Measurements from ENCODE around the gene PAK1.

PAK1 gene

DNA sequence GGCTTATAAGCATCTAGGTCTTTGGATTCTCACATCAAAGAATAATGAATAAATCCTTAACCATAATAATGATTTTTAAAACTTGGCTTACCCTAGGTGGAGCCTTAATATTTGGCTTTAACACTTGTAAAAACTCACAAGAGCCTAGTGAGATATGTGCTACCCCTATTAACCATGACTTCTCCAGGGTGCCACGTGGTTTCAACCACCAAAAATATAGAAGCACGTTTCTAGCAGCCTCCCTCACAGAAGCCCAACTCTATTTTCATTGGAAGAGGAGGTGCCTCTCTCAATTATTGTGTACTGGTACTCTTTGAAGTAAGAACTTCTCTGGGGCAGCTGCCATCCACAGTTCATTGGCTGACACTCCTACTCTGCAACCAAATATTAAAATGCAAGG, 125.9 kb downstream of the PAK1 start:
- Histone ChIP-seq H3K36me3 (ENCODE audit: insufficient read depth, low read length) (peaks cover 11% of the 10 kb centered on the region; the same call in 1 of the 2 replicates), H3K27me3 (ENCODE audit: insufficient read depth, low read length) (no peaks in the 10 kb centered on the region), H3K79me2 (ENCODE audit: control insufficient read depth, insufficient read depth, low read length, unreplicated experiment) (no peaks in the 10 kb centered on the region), H3K27ac (ENCODE audit: low read depth, low read length) (no peak overlapping the region), H2AFZ (ENCODE audit: low read length, unreplicated experiment) (no peak overlapping the region), H3K4me1 (ENCODE audit: control insufficient read depth, insufficient read depth, low read length, unreplicated experiment) (no peaks in the 10 kb centered on the region), H3K4me3 (ENCODE audit: low read depth, low read length) (no peak overlapping the region)

DNA sequence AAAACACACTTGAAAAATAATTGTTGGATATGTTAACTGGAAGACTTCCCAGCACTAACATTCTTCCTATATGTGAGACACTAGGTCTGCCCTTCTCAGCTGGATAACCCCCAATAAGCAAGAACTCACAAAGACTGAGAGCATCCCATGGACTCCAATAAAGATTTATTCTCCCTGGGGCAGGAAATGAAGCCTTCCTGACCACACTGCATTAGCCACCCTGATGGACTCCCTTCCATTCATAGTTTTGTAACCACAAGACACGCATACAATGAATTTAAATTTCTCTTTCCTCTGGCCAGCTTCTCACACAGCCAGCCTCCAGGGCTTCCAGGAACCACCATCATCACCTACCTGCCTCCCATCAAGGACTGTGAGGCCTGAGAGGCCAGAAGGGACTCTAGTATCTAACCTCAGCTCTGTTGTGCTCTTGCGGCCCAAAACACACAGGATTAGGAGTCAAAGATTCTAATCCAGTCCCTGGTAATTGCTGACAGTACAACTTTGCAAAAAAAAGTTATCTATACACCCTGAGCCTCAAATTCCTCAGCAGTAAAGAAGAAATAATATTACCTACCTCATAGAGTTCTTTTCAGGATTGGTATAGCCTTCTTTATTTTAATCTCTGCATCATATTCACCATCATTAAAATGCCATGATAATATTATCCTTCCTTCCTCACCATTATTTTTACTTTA, 126.8 kb downstream of the PAK1 start:
- Histone ChIP-seq H3K27ac (ENCODE audit: low read depth, low read length) (no peak overlapping the region), H3K36me3 (ENCODE audit: insufficient read depth, low read length) (peaks cover 19% of the 10 kb centered on the region; the same call in 1 of the 2 replicates), H3K27me3 (ENCODE audit: insufficient read depth, low read length) (no peaks in the 10 kb centered on the region), H3K4me1 (ENCODE audit: control insufficient read depth, insufficient read depth, low read length, unreplicated experiment) (no peaks in the 10 kb centered on the region), H3K79me2 (ENCODE audit: control insufficient read depth, insufficient read depth, low read length, unreplicated experiment) (no peaks in the 10 kb centered on the region), H2AFZ (ENCODE audit: low read length, unreplicated experiment) (no peak overlapping the region), H3K4me3 (ENCODE audit: low read depth, low read length) (no peak overlapping the region)

- Histone ChIP-seq H3K27ac (ENCODE audit: low read depth, low read length) (no peak overlapping the region), H3K36me3 (ENCODE audit: insufficient read depth, low read length) (peaks cover 20% of the 10 kb centered on the region), H2AFZ (ENCODE audit: low read length, unreplicated experiment) (no peak overlapping the region), H3K27me3 (ENCODE audit: insufficient read depth, low read length) (no peaks in the 10 kb centered on the region), H3K4me3 (ENCODE audit: low read depth, low read length) (no peak overlapping the region), H3K79me2 (ENCODE audit: control insufficient read depth, insufficient read depth, low read length, unreplicated experiment) (no peaks in the 10 kb centered on the region), H3K4me1 (ENCODE audit: control insufficient read depth, insufficient read depth, low read length, unreplicated experiment) (no peaks in the 10 kb centered on the region)
Measured at GRCh38 chr11:77345621-77346020, 128.3 kb downstream of the PAK1 start.

GRCh38 chr11:77340501-77340900, 133.4 kb downstream of the PAK1 start:
- Histone ChIP-seq H3K36me3 (ENCODE audit: insufficient read depth, low read length) (peaks cover 25% of the 10 kb centered on the region), H3K4me1 (ENCODE audit: control insufficient read depth, insufficient read depth, low read length, unreplicated experiment) (no peaks in the 10 kb centered on the region), H3K27ac (ENCODE audit: low read depth, low read length) (no peak overlapping the region), H3K27me3 (ENCODE audit: insufficient read depth, low read length) (no peaks in the 10 kb centered on the region), H3K79me2 (ENCODE audit: control insufficient read depth, insufficient read depth, low read length, unreplicated experiment) (no peaks in the 10 kb centered on the region), H2AFZ (ENCODE audit: low read length, unreplicated experiment) (no peak overlapping the region), H3K4me3 (ENCODE audit: low read depth, low read length) (no peak overlapping the region)

- Histone ChIP-seq H3K79me2 (ENCODE audit: control insufficient read depth, insufficient read depth, low read length, unreplicated experiment) (no peaks in the 10 kb centered on the region), H3K27me3 (ENCODE audit: insufficient read depth, low read length) (no peaks in the 10 kb centered on the region), H3K4me3 (ENCODE audit: low read depth, low read length) (no peak overlapping the region), H3K4me1 (ENCODE audit: control insufficient read depth, insufficient read depth, low read length, unreplicated experiment) (no peaks in the 10 kb centered on the region), H3K27ac (ENCODE audit: low read depth, low read length) (no peak overlapping the region), H3K36me3 (ENCODE audit: insufficient read depth, low read length) (peaks cover 15% of the 10 kb centered on the region), H2AFZ (ENCODE audit: low read length, unreplicated experiment) (no peak overlapping the region)
Measured at GRCh38 chr11:77332259-77332658, 141.6 kb downstream of the PAK1 start.

DNA sequence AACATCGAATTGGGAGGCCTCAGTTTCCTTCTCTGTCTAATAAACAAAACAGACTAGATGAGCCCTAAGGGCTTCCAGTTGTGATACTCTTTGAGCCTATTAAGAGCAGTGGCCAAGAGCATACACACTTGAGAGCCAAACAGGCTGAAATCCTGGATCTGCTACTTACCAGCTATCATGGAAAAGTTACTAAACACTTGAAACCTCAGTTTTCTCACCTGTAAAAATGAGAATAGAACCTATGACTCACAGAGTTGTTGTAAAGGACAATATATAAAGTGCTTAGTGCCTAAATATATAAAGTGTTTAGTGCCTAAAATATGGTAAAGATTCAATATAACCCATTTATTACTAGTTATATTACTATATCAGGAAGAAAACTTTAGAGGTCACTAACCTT, 148.7 kb downstream of the PAK1 start:
- no peaks in the 10 kb centered on the region for H3K79me2 ChIP-seq (ENCODE audit: control insufficient read depth, insufficient read depth, low read length, unreplicated experiment)
- no peaks in the 10 kb centered on the region for H3K27me3 ChIP-seq (ENCODE audit: insufficient read depth, low read length)
- no peak overlapping the region for H3K27ac ChIP-seq (ENCODE audit: low read depth, low read length)
- H3K4me3 ChIP-seq (ENCODE audit: low read depth, low read length), result no peak overlapping the region
- no peaks in the 10 kb centered on the region for H3K36me3 ChIP-seq (ENCODE audit: insufficient read depth, low read length)
- H3K4me1 ChIP-seq (ENCODE audit: control insufficient read depth, insufficient read depth, low read length, unreplicated experiment), result peaks cover 6% of the 10 kb centered on the region
- H2AFZ ChIP-seq (ENCODE audit: low read length, unreplicated experiment), result no peak overlapping the region

DNA sequence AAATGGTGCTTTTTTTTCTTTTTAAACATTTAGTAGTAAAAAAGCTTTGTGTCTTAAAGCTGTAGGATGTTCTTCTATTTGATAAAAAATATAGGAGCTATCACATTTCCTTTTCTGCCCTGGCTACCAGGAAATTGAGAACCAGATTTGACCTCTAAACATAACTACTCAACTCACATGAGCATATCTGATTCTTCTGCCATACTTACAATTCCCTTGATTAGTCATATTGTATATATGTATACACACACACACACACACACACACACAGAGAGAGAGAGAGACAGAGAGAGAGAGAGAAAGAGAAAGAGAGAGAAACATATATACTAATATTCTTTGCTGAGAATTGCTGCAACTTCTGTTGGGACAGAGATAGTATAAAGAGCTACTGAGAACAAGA, 149.4 kb downstream of the PAK1 start:
- H2AFZ ChIP-seq (ENCODE audit: low read length, unreplicated experiment), result no peak overlapping the region
- H3K4me3 ChIP-seq (ENCODE audit: low read depth, low read length), result no peak overlapping the region
- H3K27me3 ChIP-seq (ENCODE audit: insufficient read depth, low read length), result no peaks in the 10 kb centered on the region
- H3K36me3 ChIP-seq (ENCODE audit: insufficient read depth, low read length), result no peaks in the 10 kb centered on the region
- no peak overlapping the region for H3K27ac ChIP-seq (ENCODE audit: low read depth, low read length)
- H3K4me1 ChIP-seq (ENCODE audit: control insufficient read depth, insufficient read depth, low read length, unreplicated experiment), result peaks cover 6% of the 10 kb centered on the region
- H3K79me2 ChIP-seq (ENCODE audit: control insufficient read depth, insufficient read depth, low read length, unreplicated experiment), result no peaks in the 10 kb centered on the region

DNA sequence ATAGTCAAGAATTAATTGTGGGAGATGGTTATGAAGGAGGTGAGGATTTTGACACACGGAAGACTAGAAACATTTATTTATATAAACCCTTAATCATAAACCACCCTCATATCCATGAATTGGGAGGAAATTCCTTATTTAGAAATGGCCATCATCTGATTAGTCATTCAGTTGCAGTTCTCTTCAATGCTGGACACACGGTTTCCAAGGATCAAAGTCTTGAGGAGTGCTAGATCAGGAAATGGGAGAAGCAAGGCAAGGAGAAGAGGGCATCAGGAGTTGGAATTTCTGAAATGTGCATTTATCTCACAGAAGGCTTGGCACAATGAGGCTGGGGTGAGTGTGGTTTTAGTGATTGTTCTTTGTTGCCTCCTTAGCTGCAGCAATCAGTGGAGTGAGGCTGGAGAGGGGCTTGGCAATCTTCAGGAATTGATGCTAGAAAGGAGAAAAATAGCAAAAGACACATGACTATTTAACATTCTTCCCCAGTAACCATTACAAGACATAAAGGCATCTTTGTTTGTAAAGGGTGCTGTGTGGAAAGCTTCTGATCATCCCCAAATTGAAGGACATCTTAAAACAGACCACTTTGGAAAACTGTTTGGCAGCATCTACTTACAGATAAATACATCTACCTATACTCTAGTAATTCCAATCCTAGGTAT, 150.8 kb downstream of the PAK1 start:
- no peak overlapping the region for H3K4me3 ChIP-seq (ENCODE audit: low read depth, low read length)
- H3K4me1 ChIP-seq (ENCODE audit: control insufficient read depth, insufficient read depth, low read length, unreplicated experiment), result peaks cover 6% of the 10 kb centered on the region
- no peaks in the 10 kb centered on the region for H3K36me3 ChIP-seq (ENCODE audit: insufficient read depth, low read length)
- H3K79me2 ChIP-seq (ENCODE audit: control insufficient read depth, insufficient read depth, low read length, unreplicated experiment), result no peaks in the 10 kb centered on the region
- H2AFZ ChIP-seq (ENCODE audit: low read length, unreplicated experiment), result no peak overlapping the region
- H3K27me3 ChIP-seq (ENCODE audit: insufficient read depth, low read length), result no peaks in the 10 kb centered on the region
- no peak overlapping the region for H3K27ac ChIP-seq (ENCODE audit: low read depth, low read length)

GRCh38 chr11:77322506-77322905, 151.4 kb downstream of the PAK1 start:
- H3K4me3 ChIP-seq (ENCODE audit: low read depth, low read length), result no peak overlapping the region
- peaks cover 6% of the 10 kb centered on the region for H3K4me1 ChIP-seq (ENCODE audit: control insufficient read depth, insufficient read depth, low read length, unreplicated experiment)
- H3K27me3 ChIP-seq (ENCODE audit: insufficient read depth, low read length), result no peaks in the 10 kb centered on the region
- no peaks in the 10 kb centered on the region for H3K36me3 ChIP-seq (ENCODE audit: insufficient read depth, low read length)
- H3K27ac ChIP-seq (ENCODE audit: low read depth, low read length), result no peak overlapping the region
- H2AFZ ChIP-seq (ENCODE audit: low read length, unreplicated experiment), result no peak overlapping the region
- no peaks in the 10 kb centered on the region for H3K79me2 ChIP-seq (ENCODE audit: control insufficient read depth, insufficient read depth, low read length, unreplicated experiment)

DNA sequence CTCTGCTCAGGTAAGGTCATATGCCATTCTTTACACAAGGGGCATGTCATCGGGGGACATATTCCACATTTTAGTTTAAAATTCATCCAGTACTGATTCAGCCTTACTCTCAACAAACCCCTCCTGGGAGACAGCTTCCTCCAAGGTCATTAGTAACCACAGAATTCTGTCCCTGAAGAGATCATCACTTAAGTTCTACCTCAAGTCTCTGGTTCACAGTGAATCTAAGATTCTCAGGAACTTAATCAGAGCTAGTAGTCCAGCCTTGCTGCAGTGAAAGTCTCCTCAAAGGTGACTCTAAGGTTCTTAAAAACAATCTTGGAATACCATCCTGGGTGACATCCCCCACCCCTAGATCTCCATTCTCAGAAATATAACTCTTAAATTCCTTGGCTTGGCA, 153.5 kb downstream of the PAK1 start:
- Histone ChIP-seq H2AFZ (ENCODE audit: low read length, unreplicated experiment) (no peak overlapping the region), H3K4me1 (ENCODE audit: control insufficient read depth, insufficient read depth, low read length, unreplicated experiment) (peaks cover 6% of the 10 kb centered on the region), H3K36me3 (ENCODE audit: insufficient read depth, low read length) (no peaks in the 10 kb centered on the region), H3K27ac (ENCODE audit: low read depth, low read length) (no peak overlapping the region), H3K79me2 (ENCODE audit: control insufficient read depth, insufficient read depth, low read length, unreplicated experiment) (no peaks in the 10 kb centered on the region), H3K27me3 (ENCODE audit: insufficient read depth, low read length) (no peaks in the 10 kb centered on the region), H3K4me3 (ENCODE audit: low read depth, low read length) (no peak overlapping the region)

DNA sequence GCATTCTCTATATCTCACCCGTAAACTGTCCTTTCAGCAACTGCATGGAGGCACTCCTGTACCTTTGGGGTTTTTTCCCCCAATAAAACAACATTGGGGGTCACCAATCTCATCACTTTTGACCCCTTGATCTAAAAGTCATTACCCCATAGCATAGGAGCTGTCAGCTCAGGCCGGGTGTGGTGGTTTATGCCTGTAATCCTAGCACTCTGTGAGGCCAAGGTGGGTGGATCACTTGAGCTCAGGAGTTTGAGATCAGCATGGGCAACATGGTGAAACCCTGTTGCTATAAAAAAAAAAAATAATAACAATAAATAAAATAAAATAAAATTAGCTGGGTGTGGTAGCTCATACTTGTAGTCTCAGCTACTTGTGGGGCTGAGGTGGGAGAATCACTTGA, 155.3 kb downstream of the PAK1 start:
- no peaks in the 10 kb centered on the region for H3K36me3 ChIP-seq (ENCODE audit: insufficient read depth, low read length)
- no peak overlapping the region for H2AFZ ChIP-seq (ENCODE audit: low read length, unreplicated experiment)
- no peaks in the 10 kb centered on the region for H3K27me3 ChIP-seq (ENCODE audit: insufficient read depth, low read length)
- H3K4me3 ChIP-seq (ENCODE audit: low read depth, low read length), result no peak overlapping the region
- H3K79me2 ChIP-seq (ENCODE audit: control insufficient read depth, insufficient read depth, low read length, unreplicated experiment), result no peaks in the 10 kb centered on the region
- no peak overlapping the region for H3K27ac ChIP-seq (ENCODE audit: low read depth, low read length)
- peaks cover 6% of the 10 kb centered on the region for H3K4me1 ChIP-seq (ENCODE audit: control insufficient read depth, insufficient read depth, low read length, unreplicated experiment)
